Right cardiac atrium (tissue), 5 donors: Measurements from ENCODE around the gene ANKRD24. TPM values are rescaled to one million over a fixed set of nuclear protein-coding genes. Genes with fewer than 3 reads are reported as not detected.

ENCODE experiments used
- ATAC-seq, 2 donors: fragments of 200-7000 bp; cut with Tn5 transposase; one replicate each; pipeline versions ENCODE4 v1.8.0 to v1.9.1; 2020; ENCODE audit warnings: moderate library complexity in 2 of 2, mild to moderate bottlenecking in 1 of 2
- DNase-seq, 3 donors: peaks; one replicate each; pipeline ENCODE4 v3.0.0-alpha.2; 2020
- H3K27ac ChIP-seq: one replicate; pipeline ENCODE4 v1.5.1; 2013; ENCODE audit warnings: mild to moderate bottlenecking, low read length, control low read depth, moderate library complexity
- H3K27me3 ChIP-seq: one replicate; pipeline ENCODE4 v1.6.1; 2013; ENCODE audit not compliant: control insufficient read depth, insufficient read depth
- H3K4me1 ChIP-seq: one replicate; pipeline ENCODE4 v1.6.1; 2013; ENCODE audit warnings: low read length; ENCODE audit not compliant: control insufficient read depth, insufficient read depth
- H3K4me3 ChIP-seq: one replicate; pipeline ENCODE4 v1.5.1; 2013; ENCODE audit warnings: low read length, control low read depth
- H3K9me3 ChIP-seq: one replicate; pipeline ENCODE4 v1.6.1; 2013; ENCODE audit warnings: low read length; ENCODE audit not compliant: control insufficient read depth
- WGBS: extraction: QIAGEN DNeasy Blood & Tissue Kit; methylation state at CpG from one replicate; pipeline ENCODE4 v1.1.7; 2013; 5-methylcytosine and 5-hydroxymethylcytosine counted together
- intact Hi-C, 4 donors: fragments of 100-400 bp; cut with DNase I; formaldehyde crosslinking; loops; one replicate each; pipeline versions ENCODE4 v1.11.0 to v1.14.0; 2022 to 2023
- polyA plus RNA-seq: library from polyadenylated mRNA; stranded (reverse); fragments of 200-250 nt; gene quantifications from one replicate; pipeline ENCODE4 v1.2.3, GENCODE V29; 2013
- total RNA-seq, 4 donors: library from RNA; stranded (reverse); fragmentation: NEBNext Ultra II Directional; extraction: Animal tissue kit (Norgen Biotek cat#: 25700); gene quantifications; one replicate each; pipeline ENCODE4 v1.2.1, GENCODE V29; 2021
- donor health status: healthy with polysubstance abuse.
- donor health status: DM: no; HTN: yes; CAD: no.
- donor health status: DM: no; HTN: no; CAD: no.
- donor health status: DM: no; HTN: yes; CAD: no; lungs with severe emphysema.
- donor health status: DM: yes; HTN: yes; CAD: no.

ANKRD24 gene
- total and polyA plus RNA-seq, 5 donors, result 0.31 to 0.88 (median 0.45) TPM

DNA sequence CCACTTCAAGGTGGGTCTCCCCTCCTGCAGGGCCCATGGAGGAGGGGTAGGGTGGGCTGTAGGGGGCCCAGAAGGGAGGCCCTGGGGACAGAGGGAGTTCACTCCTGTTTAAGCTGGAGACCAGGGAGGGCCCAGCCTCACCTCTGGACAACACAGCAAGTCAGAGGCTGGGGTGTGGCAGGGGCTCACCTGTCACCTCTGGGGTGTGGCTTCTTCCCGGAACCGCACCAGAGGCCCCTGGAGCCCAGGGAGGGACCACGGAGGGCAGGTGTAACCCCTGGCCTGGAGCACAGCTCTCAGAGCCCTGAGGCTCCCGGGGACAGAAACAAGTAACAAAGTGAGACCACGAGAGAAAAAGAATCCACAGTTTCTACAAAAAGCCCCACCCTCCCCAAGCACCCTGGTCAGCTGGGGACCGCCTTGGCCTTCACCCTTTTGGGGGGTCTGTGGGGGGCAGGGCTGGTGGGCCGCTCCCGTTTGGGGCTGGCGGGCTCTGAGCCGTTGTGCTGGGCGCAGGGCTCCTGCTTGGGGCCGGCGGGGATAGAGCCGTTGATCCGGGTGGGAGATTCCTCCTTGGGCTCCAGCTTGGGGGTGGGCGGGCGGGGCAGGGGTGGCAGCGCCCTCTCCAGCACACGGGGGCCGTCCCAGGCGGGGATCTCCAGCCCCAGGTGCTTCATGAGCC lies 8.1 kb upstream of the ANKRD24 start:
- intact Hi-C loops, result no loop called here
- ATAC-seq (peak in 1 of 2 donors; percentile 34), DNase-seq (no peak)
- Histone ChIP-seq H3K4me3 (no peak overlapping the region), H3K27me3 (no peaks in the 10 kb centered on the region), H3K4me1 (no peaks in the 10 kb centered on the region), H3K9me3 (no peaks in the 10 kb centered on the region), H3K27ac (no peak overlapping the region)
- 84% methylated on average over 21 of the region's 21 CpGs for WGBS

DNA sequence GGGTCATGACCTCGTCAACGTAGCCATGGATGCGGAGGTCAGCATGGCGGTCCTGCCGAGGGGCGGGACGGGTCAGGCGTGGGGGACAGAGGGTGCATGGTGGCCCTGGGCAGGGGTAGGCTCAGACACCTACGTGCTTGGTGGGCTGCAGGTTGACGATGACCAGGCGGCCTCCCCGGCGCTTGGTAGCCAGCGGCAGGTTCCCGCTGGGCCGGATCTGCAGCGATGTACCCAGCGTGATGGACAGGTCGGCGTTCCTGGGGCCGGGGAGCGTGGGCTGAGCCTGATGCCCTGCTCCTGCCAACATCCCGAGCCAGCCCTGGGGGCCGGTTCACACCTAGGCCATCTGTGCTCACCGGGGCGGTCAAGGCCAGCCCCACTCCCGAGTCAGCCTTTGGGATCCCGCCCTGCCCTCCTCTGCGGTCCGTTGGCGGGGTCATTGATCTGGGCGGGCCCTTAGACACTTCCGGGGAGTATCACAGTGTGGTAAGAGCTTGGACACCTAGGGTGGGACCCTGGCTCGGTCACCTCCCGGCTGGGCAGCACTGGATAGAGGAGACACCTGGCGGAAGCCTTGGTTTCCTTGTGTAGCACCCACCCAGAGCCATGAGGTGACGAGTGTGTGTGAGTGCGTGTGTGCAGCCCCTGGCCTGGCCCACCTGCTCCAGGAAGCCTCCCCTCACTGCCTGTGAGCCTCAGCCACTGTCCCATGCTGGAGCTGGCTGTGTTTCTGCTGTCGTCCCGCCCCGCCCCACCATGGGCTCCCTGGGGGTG lies 7.4 kb upstream of the ANKRD24 start:
- Histone ChIP-seq H3K27ac (no peak overlapping the region), H3K27me3 (no peaks in the 10 kb centered on the region), H3K9me3 (no peaks in the 10 kb centered on the region), H3K4me3 (no peak overlapping the region), H3K4me1 (no peaks in the 10 kb centered on the region)
- intact Hi-C loops, result no loop called here
- DNase-seq (no peak), ATAC-seq (peak in 1 of 2 donors; percentile 12)
- WGBS, result 92% methylated on average over 41 of the region's 41 CpGs

DNA sequence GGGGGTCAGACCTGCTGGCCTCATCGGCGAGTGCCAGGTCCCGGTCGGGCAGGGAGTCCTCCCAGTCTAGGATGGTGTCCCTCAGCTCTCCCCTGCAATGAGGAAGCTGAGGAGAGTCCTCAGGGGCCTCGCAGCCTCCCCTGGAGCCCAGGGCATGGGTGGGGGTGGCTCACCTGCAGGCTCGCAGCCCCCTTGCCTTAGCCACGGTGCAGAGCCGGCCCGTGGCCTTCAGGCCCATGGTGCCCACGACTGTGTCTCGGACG lies 6.9 kb upstream of the ANKRD24 start:
- no peaks in the 10 kb centered on the region for H3K4me1 ChIP-seq

DNA sequence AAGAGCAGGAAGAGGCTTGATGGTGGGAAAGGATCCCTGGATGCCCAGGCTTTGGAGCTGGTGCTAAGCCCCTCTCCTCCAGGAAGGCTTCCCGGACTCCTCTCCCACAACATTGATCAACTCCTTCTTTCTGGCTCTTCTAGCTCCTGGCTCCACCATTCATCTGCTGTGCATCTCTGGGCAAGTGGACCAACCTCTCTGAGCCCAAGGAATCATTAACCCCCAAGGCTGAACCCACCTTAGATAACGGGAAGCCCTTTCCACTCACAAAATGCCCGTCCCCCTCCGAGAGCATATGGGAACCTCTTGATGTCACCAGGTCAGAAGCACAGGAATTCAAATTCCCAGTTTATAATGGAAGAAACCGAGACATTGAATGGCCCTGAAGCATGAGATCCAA lies 5.3 kb upstream of the ANKRD24 start:
- intact Hi-C loops, result no loop called here
- no peak for ATAC-seq

More for the DNA sequence above, 6.9 kb upstream of the ANKRD24 start:
- intact Hi-C loops, result no loop called here
- H3K27ac ChIP-seq, result no peak overlapping the region
- no peak for ATAC-seq
- no peak overlapping the region for H3K4me3 ChIP-seq
- no peaks in the 10 kb centered on the region for H3K9me3 ChIP-seq
- WGBS, result 92% methylated on average over 12 of the region's 12 CpGs
- H3K27me3 ChIP-seq, result no peaks in the 10 kb centered on the region
- DNase-seq, result no peak

DNA sequence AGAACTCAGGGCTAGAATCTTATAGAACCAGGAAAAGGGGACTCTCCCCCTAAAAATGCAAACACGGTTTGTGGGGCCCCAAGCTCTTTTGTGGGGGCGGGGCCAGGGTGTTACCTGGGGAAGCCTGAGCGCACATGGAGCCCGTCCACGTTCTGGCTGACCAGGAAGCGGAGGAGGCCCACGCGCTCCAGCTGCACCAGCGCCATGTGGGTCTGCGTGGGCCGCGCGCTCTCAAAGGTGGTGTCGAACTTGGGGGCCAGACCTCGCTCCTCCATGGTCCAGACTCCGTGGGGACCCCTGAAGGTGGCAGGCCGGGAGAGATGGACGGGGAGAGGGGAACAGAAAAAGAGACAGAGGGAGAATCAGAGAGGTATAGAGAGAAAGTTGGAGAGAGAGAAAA lies 3.5 kb upstream of the ANKRD24 start:
- no peak overlapping the region for H3K27ac ChIP-seq
- no peak for ATAC-seq
- WGBS, result 89% methylated on average over 18 of the region's 18 CpGs
- no peak for DNase-seq
- no peak overlapping the region for H3K4me3 ChIP-seq
- H3K9me3 ChIP-seq, result no peaks in the 10 kb centered on the region
- H3K27me3 ChIP-seq, result no peaks in the 10 kb centered on the region
- intact Hi-C loops, result no loop called here
- peaks cover 2% of the 10 kb centered on the region for H3K4me1 ChIP-seq

More for the DNA sequence above, 5.3 kb upstream of the ANKRD24 start:
- no peak for DNase-seq
- H3K4me1 ChIP-seq, result no peaks in the 10 kb centered on the region
- H3K27ac ChIP-seq, result no peak overlapping the region
- WGBS, result 94% methylated on average over 5 of the region's 5 CpGs
- no peaks in the 10 kb centered on the region for H3K27me3 ChIP-seq
- no peaks in the 10 kb centered on the region for H3K9me3 ChIP-seq
- no peak overlapping the region for H3K4me3 ChIP-seq

DNA sequence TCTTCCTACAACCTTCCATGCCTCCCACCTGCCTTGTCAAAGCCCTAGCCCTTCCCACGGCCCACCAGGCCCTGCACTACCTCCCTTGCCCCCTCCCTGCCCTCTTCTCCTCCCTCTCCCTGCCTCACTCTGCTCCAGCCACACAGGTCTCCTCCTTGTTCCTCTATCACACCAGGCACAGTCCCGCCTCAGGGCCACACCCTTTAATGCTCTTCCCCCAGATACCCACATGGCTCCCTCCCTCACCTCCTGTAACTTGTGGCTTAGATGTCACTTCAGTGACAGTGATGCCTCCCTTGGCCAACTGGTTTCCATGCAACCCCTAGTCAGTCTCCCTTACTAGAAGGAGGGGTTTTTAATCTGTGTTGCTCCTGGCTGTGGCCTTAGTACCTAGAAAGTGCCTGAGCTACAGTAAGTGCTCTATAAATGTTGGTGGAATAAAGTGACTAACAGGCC lies 1.4 kb upstream of the ANKRD24 start:
- Histone ChIP-seq H3K27me3 (no peaks in the 10 kb centered on the region), H3K9me3 (no peaks in the 10 kb centered on the region), H3K27ac (no peak overlapping the region), H3K4me1 (peaks cover 2% of the 10 kb centered on the region), H3K4me3 (no peak overlapping the region)
- ATAC-seq (no peak), DNase-seq (no peak)
- intact Hi-C loops, result loop anchor here in 2 of 4 donors (10.0 kb wide), 2 partner anchors 176 to 196 kb away; partner anchors contain the start of genes EEF2 (in 1 of the 2) and PIAS4 (in 1 of the 2)
- WGBS, result 74% methylated on average over 2 of the region's 2 CpGs

DNA sequence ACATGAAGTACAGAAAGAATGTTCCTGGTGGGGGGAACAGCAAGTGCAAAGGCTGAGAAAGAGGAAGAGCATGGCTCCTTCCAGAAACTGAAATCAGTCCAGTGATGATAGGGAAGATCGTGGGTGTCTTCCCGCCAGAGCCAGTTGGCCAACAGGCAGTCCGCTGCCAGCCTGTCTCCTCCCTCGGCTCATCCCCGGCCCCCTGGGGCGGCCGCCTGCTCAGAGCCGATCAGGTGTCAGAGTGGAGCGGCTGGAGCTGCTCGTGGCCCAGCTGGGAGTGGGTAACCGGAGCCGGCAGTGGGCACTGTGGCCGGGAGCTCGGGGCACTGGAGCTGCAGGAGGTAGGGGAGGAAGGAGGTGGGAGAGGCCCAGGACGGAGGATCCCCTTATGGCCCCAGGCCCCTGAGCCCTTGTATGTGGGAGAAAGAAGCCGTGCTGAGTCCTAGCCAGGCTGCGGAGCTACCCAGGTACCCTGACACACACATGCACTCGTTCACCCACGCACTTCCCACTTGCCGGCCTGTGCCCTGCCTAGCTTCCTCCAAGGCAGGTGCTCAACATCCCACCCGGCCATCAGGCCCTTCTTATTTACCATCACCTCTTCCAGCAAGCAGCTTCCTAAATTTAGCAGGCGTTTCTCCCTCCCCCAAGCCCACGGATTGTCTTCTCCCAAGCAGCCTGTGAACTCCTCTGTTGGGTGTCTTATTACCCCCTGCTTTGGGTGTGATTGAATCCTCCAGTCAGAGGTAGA lies 1.7 kb downstream of the ANKRD24 start:
- Histone ChIP-seq H3K9me3 (no peaks in the 10 kb centered on the region), H3K4me3 (no peak overlapping the region), H3K4me1 (peaks cover 2% of the 10 kb centered on the region), H3K27ac (no peak overlapping the region), H3K27me3 (no peaks in the 10 kb centered on the region)
- 32% methylated on average over 23 of the region's 23 CpGs for WGBS
- intact Hi-C loops, result loop anchor here in 2 of 4 donors (10.0 kb wide), 2 partner anchors 179 to 199 kb away; partner anchors contain the start of genes EEF2 (in 1 of the 2) and PIAS4 (in 1 of the 2)
- DNase-seq (no peak), ATAC-seq (no peak)

DNA sequence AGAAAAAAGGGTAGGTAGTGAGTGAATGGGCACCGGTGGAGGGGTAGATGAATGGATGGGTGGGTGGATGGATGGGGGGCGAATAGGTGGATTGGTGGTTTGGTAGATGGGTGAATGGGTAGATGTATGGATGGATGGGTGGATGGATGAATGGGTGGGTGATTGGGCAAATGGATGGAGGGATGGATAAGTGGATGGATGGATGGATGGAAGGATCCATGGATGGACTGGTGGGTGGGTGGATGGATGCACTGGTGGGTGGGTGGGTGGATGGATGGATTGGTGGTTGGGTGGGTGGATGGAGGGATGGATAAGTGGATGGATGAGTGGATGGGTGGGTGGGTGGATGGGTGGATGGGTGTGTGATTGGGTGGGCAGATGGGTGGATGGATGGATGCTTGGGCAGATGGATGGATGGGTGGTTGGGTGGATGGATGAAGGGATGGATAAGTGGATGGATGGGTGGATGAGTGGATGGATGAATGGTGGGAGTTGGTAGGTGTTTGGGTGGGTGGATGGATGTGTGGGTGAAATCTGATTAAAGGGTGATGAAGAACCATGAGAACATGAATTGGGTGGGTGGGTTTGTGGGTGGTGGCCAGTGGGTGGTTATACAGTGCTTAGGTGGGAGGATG lies 2.3 kb downstream of the ANKRD24 start:
- intact Hi-C loops, result loop anchor here in 2 of 4 donors (10.0 kb wide), 2 partner anchors 180 to 200 kb away; partner anchors contain the start of genes EEF2 (in 1 of the 2) and PIAS4 (in 1 of the 2)
- Histone ChIP-seq H3K9me3 (no peaks in the 10 kb centered on the region), H3K4me3 (no peak overlapping the region), H3K27ac (no peak overlapping the region), H3K27me3 (no peaks in the 10 kb centered on the region), H3K4me1 (peaks cover 2% of the 10 kb centered on the region)
- no peak for ATAC-seq
- 89% methylated on average over 2 of the region's 2 CpGs for WGBS
- no peak for DNase-seq

DNA sequence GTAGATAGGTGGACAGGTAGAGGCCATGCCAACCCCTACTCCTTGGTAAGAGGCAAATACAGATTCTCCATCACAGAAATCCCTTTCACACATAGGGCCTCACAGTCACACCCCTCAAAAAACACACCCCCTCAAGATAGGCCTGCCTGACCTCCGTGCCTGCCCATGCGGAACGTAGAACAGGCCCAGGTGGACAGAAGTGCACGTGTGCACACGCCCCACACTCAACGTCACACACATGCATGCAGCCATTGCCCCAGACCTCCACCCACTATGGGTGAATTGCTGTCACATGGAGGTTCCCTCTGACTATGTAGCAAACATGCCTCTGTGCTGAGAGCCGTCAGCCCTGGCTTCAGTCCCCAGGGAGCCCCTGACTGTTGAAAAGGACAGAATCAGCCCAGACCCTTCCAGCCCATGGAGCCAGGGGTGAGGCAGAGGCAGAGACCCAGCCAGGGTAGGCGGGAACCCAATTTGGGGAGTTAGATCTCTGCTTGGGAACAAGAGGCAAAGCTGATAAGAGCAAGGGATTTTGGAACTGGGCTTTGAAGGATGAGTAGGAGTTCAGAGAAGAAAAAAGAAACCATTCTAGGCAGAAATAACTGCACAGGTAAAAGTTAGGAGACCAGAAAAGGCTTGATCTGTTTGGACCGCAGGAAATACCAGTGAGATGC lies 3.1 kb downstream of the ANKRD24 start:
- H3K27me3 ChIP-seq, result no peaks in the 10 kb centered on the region
- H3K4me3 ChIP-seq, result no peak overlapping the region
- ATAC-seq, result no peak
- H3K9me3 ChIP-seq, result no peaks in the 10 kb centered on the region
- 72% methylated on average over 9 of the region's 9 CpGs for WGBS
- no peak overlapping the region for H3K27ac ChIP-seq
- no peak for DNase-seq
- intact Hi-C loops, result loop anchor here in 2 of 4 donors (10.0 kb wide), 2 partner anchors 181 to 201 kb away; partner anchors contain the start of genes EEF2 (in 1 of the 2) and PIAS4 (in 1 of the 2)
- H3K4me1 ChIP-seq, result peaks cover 2% of the 10 kb centered on the region
